CD14-positive monocyte (primary cell): ENCODE results near the gene TMEM53. TPM values are rescaled to one million over a fixed set of nuclear protein-coding genes. Genes with fewer than 3 reads are reported as not detected.

ENCODE experiments used
- DNase-seq, 3 donors: peaks; one replicate each; pipeline ENCODE4 v3.0.0-alpha.2; 2011 to 2022
- H2AFZ ChIP-seq: 2 replicates; pipeline ENCODE4 v1.6.0; 2012; ENCODE audit warnings: mild to moderate bottlenecking, low read depth, low read length, inconsistent platforms; ENCODE audit not compliant: insufficient read depth, poor library complexity, severe bottlenecking
- H3K27ac ChIP-seq, 2 donors: 1 replicate in 1 of 2; 2 replicates in 1 of 2; pipeline ENCODE4 v1.5.1; 2012 to 2013; ENCODE audit warnings: low read length in 2 of 2, control low read depth in 1 of 2, inconsistent platforms in 1 of 2, low read depth in 1 of 2, mild to moderate bottlenecking in 1 of 2
- H3K27me3 ChIP-seq, 2 donors: one replicate each; pipeline versions ENCODE4 v1.6.0 to v1.6.1; 2011 to 2013; ENCODE audit warnings: low read length in 2 of 2; ENCODE audit not compliant: control insufficient read depth in 2 of 2, insufficient read depth in 2 of 2
- H3K36me3 ChIP-seq, 2 donors: replicated peaks in 1 of 2; 1 replicate in 1 of 2; 2 replicates in 1 of 2; pipeline versions ENCODE4 v1.5.1 to v1.6.1; 2012 to 2013; ENCODE audit warnings: low read length in 2 of 2, control low read depth in 1 of 2, inconsistent platforms in 1 of 2, mild to moderate bottlenecking in 1 of 2; ENCODE audit not compliant: insufficient read depth in 2 of 2, control insufficient read depth in 1 of 2
- H3K4me1 ChIP-seq, 2 donors: 1 replicate in 1 of 2; 2 replicates in 1 of 2; pipeline versions ENCODE4 v1.5.1 to v1.6.1; 2012 to 2013; ENCODE audit warnings: low read length in 2 of 2, control low read depth in 1 of 2, inconsistent platforms in 1 of 2, mild to moderate bottlenecking in 1 of 2, moderate library complexity in 1 of 2; ENCODE audit not compliant: insufficient read depth in 2 of 2, control insufficient read depth in 1 of 2
- H3K4me2 ChIP-seq: replicated peaks from 2 replicates; pipeline ENCODE3; 2012; ENCODE audit warnings: low read length, moderate library complexity, mild to moderate bottlenecking; ENCODE audit not compliant: poor library complexity, severe bottlenecking; ENCODE audit errors: extremely low read depth
- H3K4me3 ChIP-seq, 3 experiments: fragments of 200-600 bp in 1 of 3; sonication (generic) in 1 of 3; replicated peaks in 1 of 3; 1 replicate in 2 of 3; 2 replicates in 1 of 3; pipeline ENCODE4 v1.5.1; 2011 to 2013; ENCODE audit warnings: low read length in 3 of 3, mild to moderate bottlenecking in 3 of 3, control low read depth in 2 of 3, low read depth in 2 of 3, inconsistent platforms in 1 of 3, moderate library complexity in 1 of 3
- H3K79me2 ChIP-seq: 2 replicates; pipeline ENCODE4 v1.6.0; 2012; ENCODE audit warnings: mild to moderate bottlenecking, control low read depth, inconsistent platforms, low read length, moderate library complexity; ENCODE audit not compliant: insufficient read depth
- H3K9ac ChIP-seq: 2 replicates; pipeline ENCODE4 v1.6.0; 2017; ENCODE audit warnings: low read length, mild to moderate bottlenecking; ENCODE audit not compliant: insufficient read depth, poor library complexity, severe bottlenecking
- H3K9me3 ChIP-seq, 2 donors: replicated peaks in 1 of 2; 1 replicate in 1 of 2; 2 replicates in 1 of 2; pipeline versions ENCODE4 v1.5.1 to v1.6.1; 2012 to 2013; ENCODE audit warnings: low read length in 2 of 2, control low read depth in 1 of 2; ENCODE audit not compliant: control insufficient read depth in 1 of 2, insufficient read depth in 1 of 2
- H4K20me1 ChIP-seq: 2 replicates; pipeline ENCODE4 v1.6.0; 2012; ENCODE audit warnings: mild to moderate bottlenecking, low read length, control low read depth, moderate library complexity; ENCODE audit not compliant: insufficient read depth
- H3K27ac Mint-ChIP-seq, 7 donors: one replicate each; pipeline ENCODE4 v1.8.0; 2020; ENCODE audit warnings: mild to moderate bottlenecking in 7 of 7, mixed read lengths in 7 of 7, moderate library complexity in 6 of 7, inconsistent platforms in 2 of 7
- H3K27me3 Mint-ChIP-seq, 3 donors: one replicate each; pipeline ENCODE4 v1.8.0; 2021 to 2022; ENCODE audit warnings: low read depth in 3 of 3, mild to moderate bottlenecking in 3 of 3, mixed read lengths in 3 of 3, moderate library complexity in 3 of 3, inconsistent platforms in 1 of 3
- H3K36me3 Mint-ChIP-seq, 2 donors: one replicate each; pipeline ENCODE4 v1.8.0; 2020; ENCODE audit warnings: mixed read lengths in 2 of 2, inconsistent platforms in 1 of 2, mild to moderate bottlenecking in 1 of 2
- H3K4me1 Mint-ChIP-seq: one replicate; pipeline ENCODE4 v1.8.0; 2020; ENCODE audit warnings: mild to moderate bottlenecking, mixed read lengths
- H3K4me3 Mint-ChIP-seq, 2 donors: one replicate each; pipeline ENCODE4 v1.8.0; 2020; ENCODE audit warnings: mild to moderate bottlenecking in 2 of 2, mixed read lengths in 2 of 2, moderate library complexity in 1 of 2
- H3K9me3 Mint-ChIP-seq, 7 donors: one replicate each; pipeline ENCODE4 v1.8.0; 2020 to 2022; ENCODE audit warnings: mixed read lengths in 7 of 7, mild to moderate bottlenecking in 6 of 7, moderate library complexity in 6 of 7, inconsistent platforms in 2 of 7
- CTCF ChIP-seq: fragments of 200-600 bp; IDR thresholded peaks from one replicate; pipeline ENCODE4 v1.8.0; 2022; ENCODE audit warnings: antibody characterized with exemption, mild to moderate bottlenecking
- WGBS: methylation state at CpG from one replicate; pipeline ENCODE4 v1.1.5; 2013; ENCODE audit warnings: missing lambda C conversion rate; ENCODE audit not compliant: insufficient coverage; 5-methylcytosine and 5-hydroxymethylcytosine counted together
- intact Hi-C, 2 donors: fragments of 100-400 bp; cut with micrococcal nuclease; formaldehyde crosslinking; loops; one replicate each; pipeline versions ENCODE4 v1.15.0 to v1.15.1; 2023
- polyA plus RNA-seq, 3 donors: library from polyadenylated mRNA; depleted of rRNA in 1 of 3; unstranded in 2 of 3; stranded (reverse) in 1 of 3; fragments of 300-500 nt in 2 of 3; fragments of >200 nt in 1 of 3; fragmentation: Illumina TruSeq in 2 of 3; gene quantifications; 1 replicate in 2 of 3; 2 replicates in 1 of 3; pipeline ENCODE4 v1.2.3, GENCODE V29; 2012 to 2021

The TMEM53 gene
- polyA plus RNA-seq, 3 donors: 4.8 to 8.8 (median 8.6) TPM

GRCh38 chr1:44685218-44685617, 10.9 kb upstream of the TMEM53 start:
- no peaks in the 10 kb centered on the region for H3K36me3 ChIP-seq
- peaks cover 39 to 46% of the 10 kb centered on the region in 2 donors for H3K4me1 ChIP-seq
- H3K9ac ChIP-seq: no peak overlapping the region
- Mint-ChIP-seq H3K27ac (peak overlapping the region in 2 of 7 donors; percentile 2 to 70), H3K4me1 (peaks cover 45% of the 10 kb centered on the region), H3K27me3 (peaks cover 2 to 11% (median 5%) of the 10 kb centered on the region in 3 donors), H3K36me3 (peaks cover 0 to 3% of the 10 kb centered on the region in 2 donors), H3K4me3 (no peak overlapping the region), H3K9me3 (peaks cover 0 to 2% (median 0%) of the 10 kb centered on the region in 7 donors)
- WGBS: no CpG with 5 or more reads among the region's 4 CpGs
- no peaks in the 10 kb centered on the region for H3K9me3 ChIP-seq
- H3K4me3 ChIP-seq: no peak overlapping the region
- no peaks in the 10 kb centered on the region for H4K20me1 ChIP-seq
- H3K27me3 ChIP-seq: no peaks in the 10 kb centered on the region
- no peak overlapping the region for H3K27ac ChIP-seq
- no peaks in the 10 kb centered on the region for H3K79me2 ChIP-seq
- H3K4me2 ChIP-seq: peak overlapping the region; percentile 22
- DNase-seq: no peak
- no peak overlapping the region for H2AFZ ChIP-seq
- intact Hi-C loops: no loop called here
- TF ChIP-seq CTCF: no peak

- Mint-ChIP-seq H3K27me3 (peaks cover 0 to 6% (median 0%) of the 10 kb centered on the region in 3 donors), H3K27ac (peak overlapping the region in 2 of 7 donors; percentile 61 to 70), H3K9me3 (peaks cover 0 to 2% (median 0%) of the 10 kb centered on the region in 7 donors), H3K36me3 (peaks cover 3% of the 10 kb centered on the region in 2 donors), H3K4me3 (no peak overlapping the region), H3K4me1 (peaks cover 50% of the 10 kb centered on the region)
- Histone ChIP-seq H3K4me1 (peaks cover 39 to 46% of the 10 kb centered on the region in 2 donors), H4K20me1 (no peaks in the 10 kb centered on the region), H3K79me2 (no peaks in the 10 kb centered on the region), H3K4me3 (no peak overlapping the region), H3K27me3 (no peaks in the 10 kb centered on the region), H3K27ac (no peak overlapping the region), H3K4me2 (peak overlapping the region; percentile 22), H3K36me3 (no peaks in the 10 kb centered on the region), H2AFZ (peak overlapping the region; percentile 32), H3K9ac (no peak overlapping the region), H3K9me3 (no peaks in the 10 kb centered on the region)
- intact Hi-C loops: no loop called here
- TF ChIP-seq CTCF: no peak
- WGBS: no CpG with 5 or more reads among the region's 1 CpG
- peak in 2 of 3 donors; percentile 44 to 51 for DNase-seq
These were observed 10.2 kb upstream of the TMEM53 start for GRCh38 chr1:44684525-44684924.
